ENCODE results near the gene LPCAT2.

- TF ChIP-seq POLR2A (IDR thresholded peaks at IDR 0.05) = no peak
- no peak for TF ChIP-seq POLR2AphosphoS5 (IDR thresholded peaks at IDR 0.05)
- no peak for TF ChIP-seq CTCF (IDR thresholded peaks at IDR 0.05)
- TF ChIP-seq EP300 (IDR thresholded peaks at IDR 0.05) = no peak
These were observed 42.7 kb upstream of the LPCAT2 start for GRCh38 chr16:55466209-55466608.

All from gastroesophageal sphincter (tissue), 3 donors.